NCI-H2227 (cell line): ENCODE measurements around the gene TRIM37.
A peak's percentile ranks its signal among the peaks of the same experiment; 100 is the strongest.
"Not testable (repeated sequence)": the region's sequence is repeated elsewhere in the genome, so short reads cannot be mapped to it uniquely, and the experiment has no call there.

Source experiments
- DNase-seq: peaks from one replicate; lab custom pipeline; 2025; ENCODE audit not compliant: unreplicated experiment; lab: John Stamatoyannopoulos, UW

Gene TRIM37

GRCh38 chr17:59115474-59115873 lies 8.8 kb upstream of the TRIM37 start:
- DNase-seq: no peak

GRCh38 chr17:59111539-59111938 lies 4.9 kb upstream of the TRIM37 start:
- no peak for DNase-seq

GRCh38 chr17:59110973-59111372 lies 4.3 kb upstream of the TRIM37 start:
- DNase-seq: no peak

- no peak for DNase-seq
These were observed 1.9 kb upstream of the TRIM37 start for GRCh38 chr17:59108400-59109102.

- no peak for DNase-seq
These were observed 608 bp upstream of the TRIM37 start for GRCh38 chr17:59107306-59107670.

- peak; percentile 74 for DNase-seq
These were observed 723 bp downstream of the TRIM37 start for GRCh38 chr17:59105852-59106462.

GRCh38 chr17:59101178-59101577 lies 5.5 kb downstream of the TRIM37 start:
- DNase-seq: no peak

- no peak for DNase-seq
These were observed 8.8 kb downstream of the TRIM37 start for GRCh38 chr17:59097876-59098275.

- DNase-seq: no peak
These were observed 11.7 kb downstream of the TRIM37 start for GRCh38 chr17:59094861-59095530.

GRCh38 chr17:59093702-59094231 lies 12.9 kb downstream of the TRIM37 start:
- DNase-seq: no peak

GRCh38 chr17:59093145-59093701 lies 13.5 kb downstream of the TRIM37 start:
- DNase-seq: no peak

GRCh38 chr17:59090593-59090992 lies 16.1 kb downstream of the TRIM37 start:
- not testable (repeated sequence) for DNase-seq

GRCh38 chr17:59084154-59084553 lies 22.5 kb downstream of the TRIM37 start:
- no peak for DNase-seq

GRCh38 chr17:59074494-59074893 lies 32.2 kb downstream of the TRIM37 start:
- no peak for DNase-seq

GRCh38 chr17:59073972-59074371 lies 32.7 kb downstream of the TRIM37 start:
- no peak for DNase-seq

- no peak for DNase-seq
These were observed 36.8 kb downstream of the TRIM37 start for GRCh38 chr17:59069856-59070255.

- DNase-seq: no peak
These were observed 38.9 kb downstream of the TRIM37 start for GRCh38 chr17:59067756-59068155.

- DNase-seq: no peak
These were observed 39.3 kb downstream of the TRIM37 start for GRCh38 chr17:59067340-59067739.

- no peak for DNase-seq
These were observed 44.2 kb downstream of the TRIM37 start for GRCh38 chr17:59062509-59062908.

- DNase-seq: no peak
These were observed 49.8 kb downstream of the TRIM37 start for GRCh38 chr17:59056857-59057256.

GRCh38 chr17:59049798-59050197 lies 56.9 kb downstream of the TRIM37 start:
- DNase-seq: no peak

- no peak for DNase-seq
These were observed 59.1 kb downstream of the TRIM37 start for GRCh38 chr17:59047616-59048015.
